K562 (cell line): ENCODE results near the gene DHTKD1. TPM values are rescaled to one million over a fixed set of nuclear protein-coding genes. Genes with fewer than 3 reads are reported as not detected.

ENCODE experiments used
- EHMT2 ChIP-seq: fragments of 450-650 bp; IDR thresholded peaks from 2 replicates; pipeline ENCODE4 v1.6.1; 2018; ENCODE audit warnings: antibody characterized with exemption
- GATA2 ChIP-seq: sonication (generic); formaldehyde crosslinking; IDR thresholded peaks from 2 replicates; pipeline ENCODE4 v1.4.0; 2020; ENCODE audit warnings: mild to moderate bottlenecking, missing genetic modification reagents
- HMGN3 ChIP-seq: IDR thresholded peaks from 2 replicates; pipeline ENCODE4 v1.6.1; 2011; ENCODE audit warnings: borderline replicate concordance, low read depth, mild to moderate bottlenecking, mixed read lengths, low read length; ENCODE audit not compliant: insufficient read length; ENCODE audit errors: extremely low read depth
- IRF2 ChIP-seq: sonication (generic); formaldehyde crosslinking; IDR thresholded peaks from 2 replicates; pipeline ENCODE4 v1.8.1; 2022; ENCODE audit warnings: mild to moderate bottlenecking, missing genetic modification reagents
- MYC ChIP-seq, 2 experiments: fragments of 250-450 bp in 1 of 2; sonication (Bioruptor Pico) in 1 of 2; IDR thresholded peaks; 2 replicates each; pipeline versions ENCODE4 v1.5.1 to v1.6.1; 2012 to 2021; ENCODE audit warnings: low read depth in 2 of 2, borderline replicate concordance in 1 of 2, improper control_type of control experiment in 1 of 2, low read length in 1 of 2, mild to moderate bottlenecking in 1 of 2, moderate library complexity in 1 of 2
- NFIX ChIP-seq: fragments of 250-450 bp; sonication (Bioruptor Pico); IDR thresholded peaks from 2 replicates; pipeline ENCODE4 v1.4.0; 2020; ENCODE audit warnings: low read depth, mild to moderate bottlenecking, moderate library complexity
- NR4A1 ChIP-seq, 2 experiments: fragments of 250-450 bp in 1 of 2; fragments of 450-650 bp in 1 of 2; sonication (Bioruptor Pico) in 1 of 2; IDR thresholded peaks; 2 replicates each; pipeline versions ENCODE4 v1.4.0 to v1.6.1; 2016 to 2020; ENCODE audit warnings: mild to moderate bottlenecking in 2 of 2, missing compliant biosample characterization in 1 of 2, missing genetic modification characterization in 1 of 2, moderate library complexity in 1 of 2
- SP2 ChIP-seq: IDR thresholded peaks from 2 replicates; pipeline ENCODE4 v1.6.1; 2011; ENCODE audit warnings: mild to moderate bottlenecking, low read depth, low read length, moderate library complexity; ENCODE audit not compliant: poor library complexity, severe bottlenecking; ENCODE audit errors: extremely low read depth
- YBX1 ChIP-seq: fragments of 450-650 bp; IDR thresholded peaks from 2 replicates; pipeline ENCODE4 v1.7.1; 2016; ENCODE audit warnings: mild to moderate bottlenecking
- ZNF584 ChIP-seq: fragments of 200-800 bp; sonication (Bioruptor generic); IDR thresholded peaks from 2 replicates; pipeline ENCODE4 v1.6.1; 2016; ENCODE audit warnings: low read depth, mild to moderate bottlenecking, missing genetic modification characterization, missing compliant biosample characterization
- polyA plus RNA-seq, 8 experiments: library from polyadenylated mRNA; depleted of rRNA in 4 of 8; stranded (reverse) in 5 of 8; unstranded in 3 of 8; fragments of >200 nt; fragmentation: Nextera tagmentation in 2 of 8; fragmentation: Illumina TruSeq in 1 of 8; extraction: Ambion mirVana in 2 of 8; extraction: Trizol in 1 of 8; gene quantifications; 2 replicates each; pipeline versions ENCODE4 v1.2.1 to v1.2.3, GENCODE V29; 2011 to 2014; ENCODE audit warnings: inconsistent platforms in 1 of 8, missing spikeins in 1 of 8
- total RNA-seq, 7 experiments: library from RNA; depleted of rRNA in 6 of 7; stranded (reverse); fragments of >200 nt in 6 of 7; fragmentation: Illumina TruSeq in 2 of 7; extraction: Trizol in 2 of 7; gene quantifications; 2 replicates each; pipeline versions ENCODE4 v1.2.1 to v1.2.3, GENCODE V29; 2011 to 2021; ENCODE audit warnings: low replicate concordance in 1 of 7
- TF ChIP-seq, protein P1 (sequence below), 2 experiments: fragments of 450-650 bp; formaldehyde crosslinking in 1 of 2; IDR thresholded peaks; 2 replicates each; pipeline versions ENCODE4 v1.4.0 to v1.6.1; 2014 to 2020; ENCODE audit warnings: mild to moderate bottlenecking in 2 of 2, borderline replicate concordance in 1 of 2, low read depth in 1 of 2
- TF ChIP-seq, protein P2 (sequence below), 3 experiments: IDR thresholded peaks in 2 of 3; conservative IDR thresholded peaks in 1 of 3; 2 replicates each; pipeline ENCODE4 v1.5.1; 2011 to 2012; ENCODE audit warnings: low read length in 3 of 3, mild to moderate bottlenecking in 3 of 3, control low read depth in 2 of 3, improper control_type of control experiment in 1 of 3, inconsistent platforms in 1 of 3, low read depth in 1 of 3, mixed read lengths in 1 of 3, moderate library complexity in 1 of 3; ENCODE audit not compliant: insufficient read depth in 2 of 3
- TF ChIP-seq, protein P3 (sequence below): fragments of 450-650 bp; IDR thresholded peaks from 2 replicates; pipeline ENCODE4 v1.6.1; 2017; ENCODE audit warnings: antibody characterized with exemption

The DHTKD1 gene
- total and polyA plus RNA-seq, 9 of the 15 experiments (the other 6 are each of a cell fraction or from before 2014, with no cell fraction given) = 3.1 to 19.7 (median 6.8) TPM

GRCh38 chr10:12130237-12130872 lies 61.6 kb downstream of the DHTKD1 start (continued):
- TF ChIP-seq, protein P1, sequence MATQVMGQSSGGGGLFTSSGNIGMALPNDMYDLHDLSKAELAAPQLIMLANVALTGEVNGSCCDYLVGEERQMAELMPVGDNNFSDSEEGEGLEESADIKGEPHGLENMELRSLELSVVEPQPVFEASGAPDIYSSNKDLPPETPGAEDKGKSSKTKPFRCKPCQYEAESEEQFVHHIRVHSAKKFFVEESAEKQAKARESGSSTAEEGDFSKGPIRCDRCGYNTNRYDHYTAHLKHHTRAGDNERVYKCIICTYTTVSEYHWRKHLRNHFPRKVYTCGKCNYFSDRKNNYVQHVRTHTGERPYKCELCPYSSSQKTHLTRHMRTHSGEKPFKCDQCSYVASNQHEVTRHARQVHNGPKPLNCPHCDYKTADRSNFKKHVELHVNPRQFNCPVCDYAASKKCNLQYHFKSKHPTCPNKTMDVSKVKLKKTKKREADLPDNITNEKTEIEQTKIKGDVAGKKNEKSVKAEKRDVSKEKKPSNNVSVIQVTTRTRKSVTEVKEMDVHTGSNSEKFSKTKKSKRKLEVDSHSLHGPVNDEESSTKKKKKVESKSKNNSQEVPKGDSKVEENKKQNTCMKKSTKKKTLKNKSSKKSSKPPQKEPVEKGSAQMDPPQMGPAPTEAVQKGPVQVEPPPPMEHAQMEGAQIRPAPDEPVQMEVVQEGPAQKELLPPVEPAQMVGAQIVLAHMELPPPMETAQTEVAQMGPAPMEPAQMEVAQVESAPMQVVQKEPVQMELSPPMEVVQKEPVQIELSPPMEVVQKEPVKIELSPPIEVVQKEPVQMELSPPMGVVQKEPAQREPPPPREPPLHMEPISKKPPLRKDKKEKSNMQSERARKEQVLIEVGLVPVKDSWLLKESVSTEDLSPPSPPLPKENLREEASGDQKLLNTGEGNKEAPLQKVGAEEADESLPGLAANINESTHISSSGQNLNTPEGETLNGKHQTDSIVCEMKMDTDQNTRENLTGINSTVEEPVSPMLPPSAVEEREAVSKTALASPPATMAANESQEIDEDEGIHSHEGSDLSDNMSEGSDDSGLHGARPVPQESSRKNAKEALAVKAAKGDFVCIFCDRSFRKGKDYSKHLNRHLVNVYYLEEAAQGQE (IDR thresholded peaks at IDR 0.05; ENCODE audit: borderline replicate concordance) = peak; percentile 12; the same call in 1 of the 2 replicates
- TF ChIP-seq, protein P1 (CRISPR knock-in tag; IDR thresholded peaks at IDR 0.05; ENCODE audit: low read depth) = no peak
- TF ChIP-seq HMGN3 (no peak), EHMT2 (peak; percentile 42; the same call in 1 of the 2 replicates), MYC (IDR thresholded peaks at IDR 0.05; ENCODE audit: low read depth, low read length) (peak; percentile 22; the same call in 1 of the 2 replicates), MYC (CRISPR knock-in tag; IDR thresholded peaks at IDR 0.05; ENCODE audit: borderline replicate concordance, low read depth) (no peak), ZNF584 (no peak), YBX1 (no peak), NR4A1 (CRISPR knock-in tag; IDR thresholded peaks at IDR 0.05) (no peak), NR4A1 (tag; IDR thresholded peaks at IDR 0.05) (no peak), IRF2 (CRISPR knock-in tag) (no peak), SP2 (no peak), GATA2 (CRISPR knock-in tag) (no peak), NFIX (CRISPR knock-in tag) (no peak)
- TF ChIP-seq, protein P2, sequence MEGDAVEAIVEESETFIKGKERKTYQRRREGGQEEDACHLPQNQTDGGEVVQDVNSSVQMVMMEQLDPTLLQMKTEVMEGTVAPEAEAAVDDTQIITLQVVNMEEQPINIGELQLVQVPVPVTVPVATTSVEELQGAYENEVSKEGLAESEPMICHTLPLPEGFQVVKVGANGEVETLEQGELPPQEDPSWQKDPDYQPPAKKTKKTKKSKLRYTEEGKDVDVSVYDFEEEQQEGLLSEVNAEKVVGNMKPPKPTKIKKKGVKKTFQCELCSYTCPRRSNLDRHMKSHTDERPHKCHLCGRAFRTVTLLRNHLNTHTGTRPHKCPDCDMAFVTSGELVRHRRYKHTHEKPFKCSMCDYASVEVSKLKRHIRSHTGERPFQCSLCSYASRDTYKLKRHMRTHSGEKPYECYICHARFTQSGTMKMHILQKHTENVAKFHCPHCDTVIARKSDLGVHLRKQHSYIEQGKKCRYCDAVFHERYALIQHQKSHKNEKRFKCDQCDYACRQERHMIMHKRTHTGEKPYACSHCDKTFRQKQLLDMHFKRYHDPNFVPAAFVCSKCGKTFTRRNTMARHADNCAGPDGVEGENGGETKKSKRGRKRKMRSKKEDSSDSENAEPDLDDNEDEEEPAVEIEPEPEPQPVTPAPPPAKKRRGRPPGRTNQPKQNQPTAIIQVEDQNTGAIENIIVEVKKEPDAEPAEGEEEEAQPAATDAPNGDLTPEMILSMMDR (IDR thresholded peaks at IDR 0.05 in 2 of 3, conservative IDR thresholded peaks at IDR 0.05 in 1 of 3; ENCODE audit: insufficient read depth in 2 of 3, low read depth in 1 of 3, low read length in 3 of 3) = peak; percentile 69 to 81 (median 78)
- TF ChIP-seq, protein P3, sequence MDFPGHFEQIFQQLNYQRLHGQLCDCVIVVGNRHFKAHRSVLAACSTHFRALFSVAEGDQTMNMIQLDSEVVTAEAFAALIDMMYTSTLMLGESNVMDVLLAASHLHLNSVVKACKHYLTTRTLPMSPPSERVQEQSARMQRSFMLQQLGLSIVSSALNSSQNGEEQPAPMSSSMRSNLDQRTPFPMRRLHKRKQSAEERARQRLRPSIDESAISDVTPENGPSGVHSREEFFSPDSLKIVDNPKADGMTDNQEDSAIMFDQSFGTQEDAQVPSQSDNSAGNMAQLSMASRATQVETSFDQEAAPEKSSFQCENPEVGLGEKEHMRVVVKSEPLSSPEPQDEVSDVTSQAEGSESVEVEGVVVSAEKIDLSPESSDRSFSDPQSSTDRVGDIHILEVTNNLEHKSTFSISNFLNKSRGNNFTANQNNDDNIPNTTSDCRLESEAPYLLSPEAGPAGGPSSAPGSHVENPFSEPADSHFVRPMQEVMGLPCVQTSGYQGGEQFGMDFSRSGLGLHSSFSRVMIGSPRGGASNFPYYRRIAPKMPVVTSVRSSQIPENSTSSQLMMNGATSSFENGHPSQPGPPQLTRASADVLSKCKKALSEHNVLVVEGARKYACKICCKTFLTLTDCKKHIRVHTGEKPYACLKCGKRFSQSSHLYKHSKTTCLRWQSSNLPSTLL = no peak
